H1 (cell line): ENCODE results near the gene MYO5B. TPM values are rescaled to one million over a fixed set of nuclear protein-coding genes. Genes with fewer than 3 reads are reported as not detected.

Source experiments
- CTCF ChIA-PET: fragments of 300-600 bp; sonication (Branson Sonifier 250); formaldehyde crosslinking; loops from one replicate; lab custom pipeline; 2021; ENCODE audit not compliant: partially characterized antibody; lab: Charles Lee
- POLR2A ChIA-PET: fragments of 300-600 bp; sonication (Branson Sonifier 250); formaldehyde crosslinking; loops from one replicate; lab custom pipeline; 2021; ENCODE audit warnings: inconsistent platforms; ENCODE audit not compliant: partially characterized antibody; lab: Charles Lee
- DNase-seq, 2 experiments: peaks; one replicate each; pipeline versions ENCODE4 v3.0.0 to v3.0.0-alpha.2; 2010 to 2022; ENCODE audit warnings: low spot score in 2 of 2, low read depth in 1 of 2, mixed read lengths in 1 of 2
- FAIRE-seq: peaks from 2 replicates; lab custom pipeline; 2011; peaks lifted over from hg19 to GRCh38; lab: Jason Lieb, UNC
- H2AFZ ChIP-seq: 2 replicates; pipeline ENCODE4 v1.8.1; 2012; ENCODE audit warnings: low read length, inconsistent platforms
- H2AK5ac ChIP-seq: 2 replicates; pipeline ENCODE4 v1.6.1; 2013; ENCODE audit warnings: low read depth, low read length
- H2BK120ac ChIP-seq: replicated peaks from 2 replicates; pipeline ENCODE3; 2013; ENCODE audit warnings: low read depth, low read length, inconsistent platforms
- H2BK12ac ChIP-seq: 2 replicates; pipeline ENCODE4 v1.6.1; 2013; ENCODE audit warnings: low read depth, low read length
- H2BK15ac ChIP-seq: 2 replicates; pipeline ENCODE4 v1.6.1; 2013; ENCODE audit warnings: low read length
- H2BK20ac ChIP-seq: 2 replicates; pipeline ENCODE4 v1.6.1; 2013; ENCODE audit warnings: low read length
- H2BK5ac ChIP-seq: 2 replicates; pipeline ENCODE4 v1.6.1; 2013; ENCODE audit warnings: low read depth, low read length
- H3K14ac ChIP-seq: 2 replicates; pipeline ENCODE4 v1.6.1; 2013; ENCODE audit warnings: inconsistent platforms; ENCODE audit not compliant: insufficient read length
- H3K18ac ChIP-seq: 2 replicates; pipeline ENCODE4 v1.6.1; 2013; ENCODE audit warnings: low read length; ENCODE audit errors: extremely low read depth
- H3K23ac ChIP-seq: 2 replicates; pipeline ENCODE4 v1.6.1; 2013; ENCODE audit warnings: inconsistent platforms; ENCODE audit not compliant: insufficient read length
- H3K23me2 ChIP-seq: 2 replicates; pipeline ENCODE4 v1.6.1; 2013; ENCODE audit warnings: low read depth, low read length
- H3K27ac ChIP-seq: 2 replicates; pipeline ENCODE4 v1.6.1; 2011; ENCODE audit warnings: low read depth, low read length, inconsistent platforms
- H3K27me3 ChIP-seq, 4 experiments: replicated peaks in 1 of 4; 1 replicate in 1 of 4; 2 replicates in 3 of 4; pipeline versions ENCODE4 v1.6.1 to v1.8.1; 2011 to 2013; ENCODE audit warnings: low read length in 3 of 4, mild to moderate bottlenecking in 3 of 4, inconsistent platforms in 2 of 4, mixed read lengths in 2 of 4, moderate library complexity in 1 of 4; ENCODE audit not compliant: control insufficient read depth in 3 of 4, insufficient read depth in 3 of 4; ENCODE audit errors: extremely low read depth in 1 of 4
- H3K36me3 ChIP-seq, 4 experiments: 2 replicates each; pipeline versions ENCODE4 v1.6.1 to v1.8.1; 2011 to 2013; ENCODE audit warnings: mild to moderate bottlenecking in 4 of 4, low read length in 3 of 4, moderate library complexity in 2 of 4, control low read depth in 1 of 4, inconsistent platforms in 1 of 4; ENCODE audit not compliant: insufficient read depth in 4 of 4, control insufficient read depth in 2 of 4
- H3K4ac ChIP-seq: replicated peaks from 2 replicates; pipeline ENCODE3; 2013; ENCODE audit warnings: low read length, low read depth, mixed read lengths, inconsistent platforms; ENCODE audit not compliant: insufficient read length
- H3K4me1 ChIP-seq, 4 experiments: replicated peaks in 1 of 4; 1 replicate in 1 of 4; 2 replicates in 3 of 4; pipeline versions ENCODE4 v1.6.1 to v1.8.1; 2011 to 2013; ENCODE audit warnings: low read length in 3 of 4, inconsistent platforms in 2 of 4, mixed read lengths in 1 of 4; ENCODE audit not compliant: insufficient read depth in 4 of 4, control insufficient read depth in 3 of 4
- H3K4me2 ChIP-seq, 2 experiments: 2 replicates each; pipeline versions ENCODE4 v1.6.1 to v1.8.1; 2011 to 2013; ENCODE audit warnings: low read depth in 2 of 2, low read length in 2 of 2, control low read depth in 1 of 2, inconsistent platforms in 1 of 2, mild to moderate bottlenecking in 1 of 2; ENCODE audit not compliant: insufficient read depth in 1 of 2
- H3K4me3 ChIP-seq, 4 experiments: fragments of 200-600, 300-600 bp in 1 of 4; sonication (generic), shearing (Covaris generic), sonication (Bioruptor Twin) in 1 of 4; 2 replicates each; pipeline versions ENCODE4 v1.5.1 to v1.8.1; 2011 to 2016; ENCODE audit warnings: low read length in 4 of 4, low read depth in 3 of 4, control low read depth in 2 of 4, inconsistent platforms in 2 of 4, mild to moderate bottlenecking in 2 of 4, mixed read lengths in 1 of 4, moderate library complexity in 1 of 4; ENCODE audit not compliant: insufficient read depth in 2 of 4; ENCODE audit errors: extremely low read depth in 1 of 4
- H3K56ac ChIP-seq: replicated peaks from 2 replicates; pipeline ENCODE3; 2013; ENCODE audit warnings: low read depth, mild to moderate bottlenecking, mixed read lengths, low read length, inconsistent platforms; ENCODE audit not compliant: insufficient read length
- H3K79me1 ChIP-seq: 2 replicates; pipeline ENCODE4 v1.6.1; 2013; ENCODE audit warnings: low read depth, low read length, control low read depth
- H3K79me2 ChIP-seq, 2 experiments: 2 replicates each; pipeline versions ENCODE4 v1.6.1 to v1.8.1; 2012 to 2013; ENCODE audit warnings: low read length in 2 of 2, mild to moderate bottlenecking in 2 of 2, inconsistent platforms in 1 of 2; ENCODE audit not compliant: insufficient read depth in 2 of 2, control insufficient read depth in 1 of 2
- H3K9ac ChIP-seq, 4 experiments: replicated peaks in 1 of 4; 1 replicate in 1 of 4; 2 replicates in 3 of 4; pipeline versions ENCODE4 v1.6.1 to v1.8.1; 2011 to 2013; ENCODE audit warnings: low read depth in 3 of 4, low read length in 3 of 4, control low read depth in 2 of 4, mild to moderate bottlenecking in 2 of 4, moderate library complexity in 2 of 4, inconsistent platforms in 1 of 4; ENCODE audit errors: extremely low read depth in 1 of 4
- H3K9me3 ChIP-seq, 2 experiments: 2 replicates each; pipeline versions ENCODE4 v1.6.1 to v1.8.1; 2012 to 2013; ENCODE audit warnings: mild to moderate bottlenecking in 2 of 2, moderate library complexity in 2 of 2, control low read depth in 1 of 2, inconsistent platforms in 1 of 2, low read depth in 1 of 2, low read length in 1 of 2, mixed read lengths in 1 of 2; ENCODE audit not compliant: insufficient read depth in 2 of 2
- H4K20me1 ChIP-seq, 2 experiments: replicated peaks in 1 of 2; 2 replicates each; pipeline versions ENCODE3 to v1.8.1; 2011 to 2013; ENCODE audit warnings: inconsistent platforms in 2 of 2, low read length in 2 of 2, mild to moderate bottlenecking in 1 of 2; ENCODE audit not compliant: insufficient read depth in 2 of 2, control insufficient read depth in 1 of 2
- H4K5ac ChIP-seq: 2 replicates; pipeline ENCODE4 v1.6.1; 2013; ENCODE audit warnings: low read length, low read depth, mixed read lengths, inconsistent platforms; ENCODE audit not compliant: insufficient read length
- H4K8ac ChIP-seq: 2 replicates; pipeline ENCODE4 v1.8.0; 2013; ENCODE audit warnings: mild to moderate bottlenecking, moderate library complexity, low read length, inconsistent platforms; ENCODE audit not compliant: insufficient read depth; ENCODE audit errors: extremely low read depth
- H4K91ac ChIP-seq: replicated peaks from 2 replicates; pipeline ENCODE3; 2013; ENCODE audit warnings: low read length, mixed read lengths, inconsistent platforms; ENCODE audit not compliant: insufficient read length
- CBX5 ChIP-seq: fragments of 300-800, 300-1000 bp; sonication (generic); IDR thresholded peaks from 2 replicates; pipeline ENCODE4 v1.7.1; 2016; ENCODE audit warnings: antibody characterized with exemption, low read length, low read depth
- CEBPB ChIP-seq: IDR thresholded peaks from 2 replicates; pipeline ENCODE4 v1.6.1; 2012; ENCODE audit warnings: low read depth, low read length
- GTF2F1 ChIP-seq: IDR thresholded peaks from 2 replicates; pipeline ENCODE4 v1.6.1; 2012; ENCODE audit warnings: low read depth, low read length, improper control_type of control experiment, borderline replicate concordance
- NANOG ChIP-seq: IDR thresholded peaks from 2 replicates; pipeline ENCODE4 v1.6.1; 2011; ENCODE audit warnings: low read length, low read depth, mild to moderate bottlenecking, inconsistent platforms; ENCODE audit not compliant: insufficient read depth, poor library complexity, severe bottlenecking
- NRF1 ChIP-seq: IDR thresholded peaks from 2 replicates; pipeline ENCODE4 v1.6.1; 2011; ENCODE audit warnings: mild to moderate bottlenecking, low read depth, low read length, improper control_type of control experiment
- POU5F1 ChIP-seq: IDR thresholded peaks from 2 replicates; pipeline ENCODE4 v1.6.1; 2011; ENCODE audit warnings: low read depth, mild to moderate bottlenecking, low read length, moderate library complexity
- RBBP5 ChIP-seq: IDR thresholded peaks from 2 replicates; pipeline ENCODE4 v1.7.1; 2012; ENCODE audit warnings: low read depth, mild to moderate bottlenecking, inconsistent platforms, low read length, moderate library complexity, borderline replicate concordance
- RFX5 ChIP-seq: IDR thresholded peaks from 2 replicates; pipeline ENCODE4 v1.6.1; 2011; ENCODE audit warnings: low read depth, low read length, improper control_type of control experiment, borderline replicate concordance
- SUZ12 ChIP-seq: fragments of 200-600 bp; sonication (generic); IDR thresholded peaks from 2 replicates; pipeline ENCODE4 v1.6.1; 2012; ENCODE audit warnings: mild to moderate bottlenecking, inconsistent platforms, low read length, moderate library complexity, mixed read lengths
- TBP ChIP-seq: IDR thresholded peaks from 2 replicates; pipeline ENCODE4 v1.6.1; 2011; ENCODE audit warnings: low read depth, low read length, improper control_type of control experiment
- TCF12 ChIP-seq: IDR thresholded peaks from 2 replicates; pipeline ENCODE4 v1.6.1; 2011; ENCODE audit warnings: low read depth, mild to moderate bottlenecking, low read length
- ZNF274 ChIP-seq: IDR thresholded peaks from 2 replicates; pipeline ENCODE4 v1.7.0; 2012; ENCODE audit warnings: low read length, borderline replicate concordance; ENCODE audit errors: extremely low read depth
- WGBS, 2 experiments: shearing (Covaris generic) in 1 of 2; methylation state at CpG; one replicate each; pipeline versions ENCODE4 v1.1.6 to v1.1.7; 2013 to 2015; ENCODE audit warnings: low lambda C conversion rate in 2 of 2, mixed read lengths in 2 of 2, inconsistent platforms in 1 of 2, low coverage in 1 of 2, missing lambda C conversion rate in 1 of 2; ENCODE audit not compliant: insufficient replicate concordance in 2 of 2, insufficient coverage in 1 of 2, insufficient read length in 1 of 2; ENCODE audit errors: extremely low coverage in 1 of 2, missing lambda C conversion rate in 1 of 2; 5-methylcytosine and 5-hydroxymethylcytosine counted together
- polyA plus RNA-seq, 7 experiments: library from polyadenylated mRNA; depleted of rRNA in 3 of 7; stranded (reverse) in 5 of 7; unstranded in 2 of 7; fragments of >200 nt in 5 of 7; fragments of 200-250 nt in 2 of 7; gene quantifications; 1 replicate in 5 of 7; 2 replicates in 1 of 7; 4 replicates in 1 of 7; pipeline versions ENCODE4 v1.2.1 to v1.2.3, GENCODE V29; 2011 to 2013; ENCODE audit warnings: missing spikeins in 2 of 7, mixed read lengths in 2 of 7
- total RNA-seq: library from RNA; stranded (reverse); fragmentation: NEBNext Ultra II Directional; extraction: Animal tissue kit (Norgen Biotek cat#: 25700); gene quantifications from 2 replicates; pipeline ENCODE4 v1.2.1, GENCODE V29; 2021
- TF ChIP-seq, protein P1 (sequence below): IDR thresholded peaks from 2 replicates; pipeline ENCODE4 v1.6.1; 2012; ENCODE audit warnings: inconsistent platforms
- TF ChIP-seq, protein P2 (sequence below): IDR thresholded peaks from 2 replicates; pipeline ENCODE4 v1.6.1; 2011; ENCODE audit warnings: low read length, improper control_type of control experiment

The MYO5B gene
- total and polyA plus RNA-seq, 2 of the 8 experiments (the other 6 are each of a cell fraction or from before 2014, with no cell fraction given), result 6.4 to 7.7 TPM

DNA sequence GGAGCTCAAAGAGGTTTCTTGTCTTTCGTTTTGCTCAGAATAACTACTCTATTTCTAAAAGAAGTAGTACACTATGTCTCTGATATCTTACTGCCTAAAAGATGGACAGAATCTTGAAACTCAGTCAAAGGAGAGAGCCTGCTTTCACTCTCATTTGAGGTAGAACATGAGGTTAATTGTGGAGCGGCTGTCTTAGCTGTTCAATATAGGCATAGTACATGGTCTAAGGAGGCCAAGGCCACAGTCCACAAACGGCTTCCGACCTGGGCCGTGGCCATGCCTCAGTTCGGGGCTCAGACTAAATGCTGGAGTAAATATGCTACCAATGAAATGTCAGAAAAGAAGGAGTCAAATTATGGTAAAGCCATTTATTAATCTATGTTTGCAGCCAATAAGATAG lies 195.8 kb downstream of the MYO5B start:
- Histone ChIP-seq H4K91ac (no peak overlapping the region), H2AK5ac (no peak overlapping the region), H3K23ac (no peak overlapping the region), H3K23me2 (no peaks in the 10 kb centered on the region), H3K4me1 (0 out of 7 replicates have a peak, but pooled peaks cover 0 to 3% (median 0%) of the 10 kb centered on the region in 4 experiments), H3K36me3 (no peaks in the 10 kb centered on the region), H3K4me3 (no peak overlapping the region), H3K4ac (no peak overlapping the region), H3K9me3 (no peaks in the 10 kb centered on the region), H3K18ac (no peak overlapping the region), H3K27me3 (no peaks in the 10 kb centered on the region), H4K5ac (no peak overlapping the region), H4K8ac (no peak overlapping the region), H2BK5ac (no peak overlapping the region), H2AFZ (no peak overlapping the region), H3K56ac (no peak overlapping the region), H4K20me1 (no peaks in the 10 kb centered on the region), H3K4me2 (no peak overlapping the region), H2BK20ac (no peak overlapping the region), H3K14ac (no peak overlapping the region), H2BK120ac (no peak overlapping the region), H3K79me1 (no peaks in the 10 kb centered on the region), H3K27ac (no peak overlapping the region), H3K79me2 (no peaks in the 10 kb centered on the region), H2BK12ac (no peak overlapping the region), H2BK15ac (no peak overlapping the region), H3K9ac (no peak overlapping the region)
- ChIA-PET POLR2A (no interaction called here), CTCF (no interaction called here)
- DNase-seq (no peak), FAIRE-seq (no peak)
- WGBS, 2 experiments, result 91% methylated on average over 6 of the region's 6 CpGs; no CpG with 5 or more reads in 1 of the 2 experiments
- TF ChIP-seq GTF2F1 (no peak), TBP (no peak), NANOG (no peak), CBX5 (no peak), CEBPB (no peak), RBBP5 (no peak), ZNF274 (no peak), NRF1 (no peak), SUZ12 (no peak), RFX5 (no peak), POU5F1 (no peak), TCF12 (no peak)
- TF ChIP-seq, protein P1, sequence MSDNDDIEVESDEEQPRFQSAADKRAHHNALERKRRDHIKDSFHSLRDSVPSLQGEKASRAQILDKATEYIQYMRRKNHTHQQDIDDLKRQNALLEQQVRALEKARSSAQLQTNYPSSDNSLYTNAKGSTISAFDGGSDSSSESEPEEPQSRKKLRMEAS, result no peak
- TF ChIP-seq, protein P2, sequence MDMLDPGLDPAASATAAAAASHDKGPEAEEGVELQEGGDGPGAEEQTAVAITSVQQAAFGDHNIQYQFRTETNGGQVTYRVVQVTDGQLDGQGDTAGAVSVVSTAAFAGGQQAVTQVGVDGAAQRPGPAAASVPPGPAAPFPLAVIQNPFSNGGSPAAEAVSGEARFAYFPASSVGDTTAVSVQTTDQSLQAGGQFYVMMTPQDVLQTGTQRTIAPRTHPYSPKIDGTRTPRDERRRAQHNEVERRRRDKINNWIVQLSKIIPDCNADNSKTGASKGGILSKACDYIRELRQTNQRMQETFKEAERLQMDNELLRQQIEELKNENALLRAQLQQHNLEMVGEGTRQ, result no peak
